GM12892 (cell line): ENCODE results near the gene P2RX7.

Experiments used
- POLR2A ChIP-seq: IDR thresholded peaks from 2 replicates; pipeline ENCODE4 v1.6.1; 2011; ENCODE audit warnings: low read depth, low read length, control low read depth
- POLR2AphosphoS5 ChIP-seq: IDR thresholded peaks from 2 replicates; pipeline ENCODE4 v1.6.1; 2011; ENCODE audit warnings: low read depth, low read length, control low read depth

- TF ChIP-seq POLR2A (no peak), POLR2AphosphoS5 (no peak)
Measured at GRCh38 chr12:121116318-121117225, 16.1 kb upstream of the P2RX7 start.
